ENCODE data around the gene PCDH15.

The PCDH15 gene

GRCh38 chr10:54469587-54470323 lies 331.3 kb downstream of the PCDH15 start:
- no peaks in the 10 kb centered on the region for H4K20me1 ChIP-seq (ENCODE audit: low read depth, low read length)
- no peak overlapping the region for H3K27ac ChIP-seq (ENCODE audit: low read depth, low read length)
- H3K79me2 ChIP-seq (ENCODE audit: insufficient read depth, low read length) = no peaks in the 10 kb centered on the region
- H3K9me2 ChIP-seq (replicated peaks; ENCODE audit: insufficient read depth, low read length) = no peaks in the 10 kb centered on the region
- H3F3A ChIP-seq (ENCODE audit: insufficient read depth) = no peaks in the 10 kb centered on the region
- H2AFZ ChIP-seq (ENCODE audit: low read depth, low read length, severe bottlenecking) = no peak overlapping the region
- no peaks in the 10 kb centered on the region for H3K27me3 ChIP-seq (ENCODE audit: low read length)
- no peak overlapping the region for H3K4me3 ChIP-seq (ENCODE audit: insufficient read depth, low read length, poor library complexity, severe bottlenecking)
- no peak overlapping the region for H3K9ac ChIP-seq (ENCODE audit: low read length)
- TF ChIP-seq CTCF (IDR thresholded peaks at IDR 0.05; ENCODE audit: insufficient read depth, low read length, poor library complexity, severe bottlenecking) = no peak
- TF ChIP-seq EZH2phosphoT487 (conservative IDR thresholded peaks at IDR 0.05; ENCODE audit: low read length) = no peak
- H3K4me2 ChIP-seq (ENCODE audit: low read depth, low read length, poor library complexity, severe bottlenecking) = no peak overlapping the region
- H3K36me3 ChIP-seq (ENCODE audit: low read length) = no peaks in the 10 kb centered on the region
- H3K9me3 ChIP-seq (ENCODE audit: insufficient read depth, low read length) = no peaks in the 10 kb centered on the region

GRCh38 chr10:54454271-54454670 lies 346.8 kb downstream of the PCDH15 start:
- no peak overlapping the region for H3K27ac ChIP-seq (ENCODE audit: low read depth, low read length)
- no peaks in the 10 kb centered on the region for H3F3A ChIP-seq (ENCODE audit: insufficient read depth)
- H2AFZ ChIP-seq (ENCODE audit: low read depth, low read length, severe bottlenecking) = no peak overlapping the region
- no peaks in the 10 kb centered on the region for H3K36me3 ChIP-seq (ENCODE audit: low read length)
- TF ChIP-seq EZH2phosphoT487 (conservative IDR thresholded peaks at IDR 0.05; ENCODE audit: low read length) (no peak), CTCF (IDR thresholded peaks at IDR 0.05; ENCODE audit: insufficient read depth, low read length, poor library complexity, severe bottlenecking) (no peak)
- no peaks in the 10 kb centered on the region for H3K79me2 ChIP-seq (ENCODE audit: insufficient read depth, low read length)
- H3K9ac ChIP-seq (ENCODE audit: low read length) = no peak overlapping the region
- H3K9me2 ChIP-seq (replicated peaks; ENCODE audit: insufficient read depth, low read length) = no peaks in the 10 kb centered on the region
- H3K9me3 ChIP-seq (ENCODE audit: insufficient read depth, low read length) = no peaks in the 10 kb centered on the region
- no peaks in the 10 kb centered on the region for H4K20me1 ChIP-seq (ENCODE audit: low read depth, low read length)
- no peak overlapping the region for H3K4me2 ChIP-seq (ENCODE audit: low read depth, low read length, poor library complexity, severe bottlenecking)
- H3K4me3 ChIP-seq (ENCODE audit: insufficient read depth, low read length, poor library complexity, severe bottlenecking) = no peak overlapping the region
- no peaks in the 10 kb centered on the region for H3K27me3 ChIP-seq (ENCODE audit: low read length)

- Histone ChIP-seq H3K4me3 (ENCODE audit: insufficient read depth, low read length, poor library complexity, severe bottlenecking) (no peak overlapping the region), H4K20me1 (ENCODE audit: low read depth, low read length) (no peaks in the 10 kb centered on the region), H3K27me3 (ENCODE audit: low read length) (no peaks in the 10 kb centered on the region), H3K9ac (ENCODE audit: low read length) (no peak overlapping the region), H3K9me2 (replicated peaks; ENCODE audit: insufficient read depth, low read length) (no peaks in the 10 kb centered on the region), H3F3A (ENCODE audit: insufficient read depth) (no peaks in the 10 kb centered on the region), H3K9me3 (ENCODE audit: insufficient read depth, low read length) (no peaks in the 10 kb centered on the region), H3K4me2 (ENCODE audit: low read depth, low read length, poor library complexity, severe bottlenecking) (no peak overlapping the region), H3K27ac (ENCODE audit: low read depth, low read length) (no peak overlapping the region), H3K36me3 (ENCODE audit: low read length) (no peaks in the 10 kb centered on the region), H2AFZ (ENCODE audit: low read depth, low read length, severe bottlenecking) (no peak overlapping the region), H3K79me2 (ENCODE audit: insufficient read depth, low read length) (no peaks in the 10 kb centered on the region)
- no peak for TF ChIP-seq EZH2phosphoT487 (conservative IDR thresholded peaks at IDR 0.05; ENCODE audit: low read length)
- TF ChIP-seq CTCF (IDR thresholded peaks at IDR 0.05; ENCODE audit: insufficient read depth, low read length, poor library complexity, severe bottlenecking) = no peak
Observed at GRCh38 chr10:54449056-54449455, 352.0 kb downstream of the PCDH15 start.
